Spleen (tissue), 7 donors: ENCODE results near the gene HNRNPUL1.

ENCODE experiments used
- POLR2A ChIP-seq, 3 donors: fragments of 450-650 bp; IDR thresholded peaks; one replicate each; pipeline ENCODE4 v1.5.1; 2017; ENCODE audit warnings: antibody characterized with exemption in 3 of 3, mild to moderate bottlenecking in 1 of 3
- POLR2AphosphoS5 ChIP-seq, 3 donors: sonication (generic); formaldehyde crosslinking; IDR thresholded peaks; one replicate each; pipeline ENCODE4 v1.5.1; 2017; ENCODE audit warnings: antibody characterized with exemption in 3 of 3
- TF ChIP-seq, protein P1 (sequence below), 11 experiments: fragments of 200-600 bp in 7 of 11; fragments of 450-650 bp in 4 of 11; sonication (generic) in 4 of 11; IDR thresholded peaks in 8 of 11; conservative IDR thresholded peaks in 3 of 11; 1 replicate in 7 of 11; 2 replicates in 4 of 11; pipeline versions ENCODE4 v1.4.0 to v1.8.0; 2016 to 2021; ENCODE audit warnings: antibody characterized with exemption in 11 of 11, inconsistent platforms in 4 of 11, mild to moderate bottlenecking in 1 of 11
- donor health status: DM: no; HTN: no; CAD: no; lungs with moderate emphysema.
- donor health status: DM: no; HTN: no; CAD: no.
- donor health status: DM: no; HTN: no; CAD: no.

DNA sequence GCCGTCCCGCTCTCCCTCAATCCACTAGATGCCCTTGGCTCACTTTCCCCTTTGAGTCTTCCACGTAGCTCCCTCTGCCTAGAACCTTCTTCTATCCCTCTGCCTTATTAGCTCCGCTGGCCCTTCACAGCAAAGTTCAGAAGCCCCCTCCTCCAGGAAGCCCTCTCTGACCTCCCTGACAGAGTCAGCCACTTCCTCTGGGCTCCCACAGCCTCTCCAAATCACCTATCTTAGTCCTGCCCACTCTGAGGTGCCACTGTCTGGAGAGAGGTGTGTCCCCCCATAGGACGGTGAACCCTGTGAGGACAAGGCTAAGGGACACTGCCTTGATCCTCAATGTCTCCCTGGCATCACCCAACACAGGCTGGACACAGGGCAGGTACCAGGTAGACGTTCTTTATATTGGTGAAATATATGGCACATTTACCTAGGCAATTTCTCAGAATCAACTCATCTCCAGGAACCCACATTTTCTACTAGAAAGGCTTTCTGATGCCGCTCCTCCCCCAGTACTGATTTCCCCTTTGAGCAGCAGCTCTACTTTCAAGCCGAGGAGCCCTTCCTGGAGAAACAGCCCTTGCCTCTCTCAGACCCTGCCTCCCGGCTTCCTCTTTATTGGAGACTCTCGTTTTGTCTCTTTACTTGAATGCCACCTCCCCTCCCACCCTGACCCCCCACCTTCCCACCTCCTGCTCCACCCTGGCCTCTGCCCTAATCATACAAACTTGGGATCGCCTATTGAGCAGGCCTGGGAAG, 93.0 kb downstream of the HNRNPUL1 start:
- TF ChIP-seq, protein P1, sequence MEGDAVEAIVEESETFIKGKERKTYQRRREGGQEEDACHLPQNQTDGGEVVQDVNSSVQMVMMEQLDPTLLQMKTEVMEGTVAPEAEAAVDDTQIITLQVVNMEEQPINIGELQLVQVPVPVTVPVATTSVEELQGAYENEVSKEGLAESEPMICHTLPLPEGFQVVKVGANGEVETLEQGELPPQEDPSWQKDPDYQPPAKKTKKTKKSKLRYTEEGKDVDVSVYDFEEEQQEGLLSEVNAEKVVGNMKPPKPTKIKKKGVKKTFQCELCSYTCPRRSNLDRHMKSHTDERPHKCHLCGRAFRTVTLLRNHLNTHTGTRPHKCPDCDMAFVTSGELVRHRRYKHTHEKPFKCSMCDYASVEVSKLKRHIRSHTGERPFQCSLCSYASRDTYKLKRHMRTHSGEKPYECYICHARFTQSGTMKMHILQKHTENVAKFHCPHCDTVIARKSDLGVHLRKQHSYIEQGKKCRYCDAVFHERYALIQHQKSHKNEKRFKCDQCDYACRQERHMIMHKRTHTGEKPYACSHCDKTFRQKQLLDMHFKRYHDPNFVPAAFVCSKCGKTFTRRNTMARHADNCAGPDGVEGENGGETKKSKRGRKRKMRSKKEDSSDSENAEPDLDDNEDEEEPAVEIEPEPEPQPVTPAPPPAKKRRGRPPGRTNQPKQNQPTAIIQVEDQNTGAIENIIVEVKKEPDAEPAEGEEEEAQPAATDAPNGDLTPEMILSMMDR (IDR thresholded peaks at IDR 0.05 in 8 of 11, conservative IDR thresholded peaks at IDR 0.05 in 3 of 11), result no peak
- TF ChIP-seq POLR2A (IDR thresholded peaks at IDR 0.05) (no peak), POLR2AphosphoS5 (IDR thresholded peaks at IDR 0.05) (no peak)
